ENCODE data around the gene EEF1A2.

The EEF1A2 gene

DNA sequence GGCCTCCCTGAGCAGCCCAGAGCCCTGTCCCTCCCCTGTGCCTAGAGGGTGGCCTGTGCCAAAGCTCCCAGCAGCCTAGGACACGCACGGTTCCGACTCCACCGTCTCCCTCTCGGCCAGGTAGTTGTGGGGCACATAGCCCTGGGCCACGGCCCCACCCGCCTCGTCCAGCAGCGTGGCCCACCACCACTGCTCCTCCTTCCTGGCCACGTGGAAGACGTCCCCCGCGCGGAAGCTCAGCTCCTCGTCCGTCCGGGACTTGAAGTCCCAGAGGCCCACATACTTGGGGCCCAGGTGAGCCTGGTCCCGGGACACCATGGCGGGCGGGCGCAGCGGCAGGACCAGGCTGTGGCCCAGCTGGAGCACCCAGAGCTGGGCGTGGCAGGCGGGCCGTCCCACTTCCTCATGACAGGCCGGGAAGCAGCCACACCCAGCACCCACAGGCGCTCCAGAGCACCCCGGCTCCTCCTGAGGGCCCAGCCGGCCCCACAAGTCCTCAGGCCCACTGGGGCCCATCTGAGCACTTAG, 38.2 kb upstream of the EEF1A2 start, which contains the start of gene PTK6:
Gene PTK6 (minus strand): TSS at position 380 of the 528 bp plus-strand sequence. CDS start 62 bp downstream, at position 318.
- no peak for DNase-seq

DNA sequence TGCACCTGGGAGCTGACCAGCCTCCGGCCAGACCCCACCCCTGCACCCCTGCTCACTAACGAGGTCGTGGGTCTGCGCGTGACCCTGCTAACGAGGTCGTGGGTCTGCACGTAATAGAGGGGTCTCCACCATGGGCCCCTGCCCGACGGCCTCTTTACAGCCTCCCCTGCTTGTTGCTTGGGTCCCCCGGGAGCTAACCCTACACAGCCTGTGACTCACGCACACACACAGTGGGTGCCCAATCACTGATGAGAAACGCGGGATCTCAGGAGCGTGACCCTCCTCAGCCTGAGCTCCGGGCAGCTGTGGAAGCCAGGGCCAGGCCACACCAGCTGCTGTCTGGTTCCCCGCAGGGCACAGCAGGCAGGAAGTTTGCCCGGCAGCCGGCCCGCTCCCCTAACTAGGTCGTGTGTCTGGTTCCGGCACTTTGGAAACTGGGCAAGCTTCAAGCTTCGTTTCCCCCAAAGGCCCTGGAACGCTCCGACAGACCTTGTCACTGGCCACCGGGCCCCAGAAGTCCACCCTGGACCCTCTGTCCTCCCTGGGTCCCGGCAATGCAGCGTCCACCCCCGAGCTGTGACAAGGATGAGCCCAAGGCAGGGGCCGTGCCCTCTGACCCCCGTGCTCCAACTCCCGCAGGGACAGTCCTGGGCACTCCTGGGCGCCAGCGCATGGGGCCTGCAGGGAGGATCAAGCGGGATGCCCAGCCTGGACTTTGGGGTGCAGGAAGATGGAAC, 37.5 kb upstream of the EEF1A2 start:
- DNase-seq: no peak

DNA sequence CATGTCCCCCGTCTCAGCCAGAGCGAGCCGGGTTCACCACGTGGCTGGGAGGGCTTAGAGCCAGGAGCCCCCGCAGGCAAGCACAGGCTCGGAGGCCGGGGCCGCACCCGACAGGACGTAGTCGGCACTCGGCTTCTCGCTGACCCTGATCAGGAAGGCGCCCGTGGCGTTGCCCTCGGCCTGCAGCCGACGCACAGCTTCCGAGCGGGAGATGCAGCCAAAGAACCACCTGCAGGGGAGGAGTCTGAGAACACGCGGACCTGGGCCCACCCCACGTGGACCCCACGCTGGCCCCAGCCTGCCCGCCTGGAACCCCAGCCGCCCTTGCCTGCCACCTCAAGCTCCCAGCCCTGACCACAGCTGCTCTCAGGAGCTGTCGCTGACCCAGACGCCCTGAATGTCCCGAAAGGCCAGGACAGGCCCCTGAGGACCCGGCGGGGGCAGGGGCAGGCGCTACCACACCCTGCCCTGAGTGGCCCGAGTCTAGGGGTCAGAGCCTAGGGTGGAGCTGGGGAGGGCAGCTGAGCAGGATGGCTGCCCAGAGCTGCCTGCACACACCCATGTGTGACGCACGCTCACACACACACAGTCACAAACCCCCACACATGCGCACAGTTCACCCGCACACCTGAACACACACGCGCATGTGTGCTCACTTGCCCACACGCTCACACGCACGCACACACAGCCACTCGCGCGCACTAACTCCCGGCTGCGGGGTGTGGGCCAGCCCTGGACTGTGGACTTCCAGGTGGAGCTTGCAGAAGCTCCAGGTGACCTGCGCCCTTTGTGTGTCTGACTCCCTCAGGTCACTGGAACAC, 36.2 kb upstream of the EEF1A2 start:
- no peak for DNase-seq

DNA sequence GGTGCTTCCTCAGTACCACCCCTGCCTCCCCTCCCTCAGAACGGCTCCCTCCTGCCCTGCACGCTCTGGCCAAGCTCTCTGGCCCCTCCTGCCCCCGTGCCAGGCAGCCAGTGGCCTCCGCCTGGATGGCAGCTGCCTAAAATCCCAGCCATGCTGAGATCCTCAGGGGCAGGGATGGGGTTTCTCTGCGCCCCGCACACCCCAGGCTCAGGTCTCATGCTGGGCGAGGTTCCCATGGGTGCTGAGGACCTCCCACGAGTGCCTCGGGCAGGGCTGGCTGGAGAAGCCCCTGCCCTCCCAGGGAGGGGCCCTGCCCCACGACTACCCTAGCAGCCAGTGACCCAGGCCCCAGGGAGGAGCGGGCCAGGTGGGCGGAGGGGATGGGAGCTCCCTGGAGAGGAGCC, 35.5 kb upstream of the EEF1A2 start:
- no peak for DNase-seq

DNA sequence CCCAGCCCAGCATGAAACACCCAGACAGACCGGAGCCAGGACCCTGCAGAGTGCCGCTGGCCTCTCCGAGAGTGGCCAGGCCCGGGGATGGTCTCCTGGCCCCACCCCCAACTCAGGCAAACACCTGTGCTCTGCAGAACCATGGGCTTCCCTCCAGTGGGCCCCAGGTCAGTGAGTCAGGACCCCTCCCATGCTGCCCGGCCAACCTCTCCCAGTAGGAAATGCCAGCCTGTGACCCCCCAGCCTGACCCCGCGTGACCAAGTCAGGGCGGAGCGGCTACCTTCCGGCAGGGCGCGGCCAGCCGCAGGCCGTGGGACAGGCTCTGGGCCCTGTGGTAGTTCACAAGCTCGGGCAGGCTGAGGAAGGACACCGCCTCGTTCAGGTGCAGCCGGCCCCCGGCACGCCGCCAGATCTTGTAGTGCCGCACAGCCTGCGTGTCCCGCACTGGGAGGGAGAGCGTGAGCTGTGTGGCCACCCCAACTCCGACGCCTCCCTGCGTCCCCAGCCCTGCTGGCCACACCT, 35.0 kb upstream of the EEF1A2 start:
- DNase-seq: no peak

DNA sequence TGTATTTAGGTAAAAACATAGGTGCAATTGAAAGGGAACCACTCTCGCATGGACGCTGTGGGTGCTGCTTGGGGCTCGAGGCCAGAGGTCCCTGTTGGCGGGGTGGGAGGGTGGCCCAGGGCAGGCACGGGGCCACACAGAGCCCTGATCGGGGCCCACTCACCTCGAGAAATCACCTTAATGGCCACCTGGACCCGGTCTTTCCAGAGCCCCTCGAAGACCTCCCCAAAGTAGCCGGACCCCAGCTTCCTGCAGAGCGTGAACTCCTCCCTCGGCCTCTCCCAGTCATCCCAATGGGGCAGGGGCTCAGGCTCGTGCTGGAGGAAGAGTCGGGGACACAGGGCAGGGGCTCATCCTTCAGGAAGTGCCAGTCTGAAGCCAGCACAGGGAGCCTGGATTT, 34.5 kb upstream of the EEF1A2 start:
- no peak for DNase-seq

DNA sequence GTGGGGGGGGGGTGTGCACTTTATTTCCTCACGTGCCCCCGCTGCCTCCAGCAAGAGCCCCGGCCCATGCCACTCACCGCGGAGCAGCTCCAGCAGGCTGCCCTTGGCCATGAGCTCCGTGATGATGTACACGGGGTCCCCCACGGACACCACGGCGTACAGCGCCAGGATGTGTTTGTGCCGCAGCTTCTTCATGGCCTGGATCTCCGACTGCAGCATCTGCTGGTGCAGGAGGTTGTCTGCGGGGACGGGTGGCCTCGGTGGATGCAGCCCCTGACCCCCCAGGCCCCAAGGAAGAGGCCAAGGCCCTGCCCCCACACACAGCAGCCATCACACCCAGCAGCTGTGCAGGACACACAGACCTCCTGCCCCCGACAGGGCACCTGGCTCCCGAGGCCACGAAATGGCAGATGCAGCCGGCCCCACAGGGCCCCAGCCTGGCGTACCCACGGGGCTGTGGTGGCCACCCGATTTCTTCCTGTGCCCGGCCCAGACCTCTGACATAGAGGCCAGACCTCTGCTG, 33.6 kb upstream of the EEF1A2 start:
- DNase-seq: no peak

DNA sequence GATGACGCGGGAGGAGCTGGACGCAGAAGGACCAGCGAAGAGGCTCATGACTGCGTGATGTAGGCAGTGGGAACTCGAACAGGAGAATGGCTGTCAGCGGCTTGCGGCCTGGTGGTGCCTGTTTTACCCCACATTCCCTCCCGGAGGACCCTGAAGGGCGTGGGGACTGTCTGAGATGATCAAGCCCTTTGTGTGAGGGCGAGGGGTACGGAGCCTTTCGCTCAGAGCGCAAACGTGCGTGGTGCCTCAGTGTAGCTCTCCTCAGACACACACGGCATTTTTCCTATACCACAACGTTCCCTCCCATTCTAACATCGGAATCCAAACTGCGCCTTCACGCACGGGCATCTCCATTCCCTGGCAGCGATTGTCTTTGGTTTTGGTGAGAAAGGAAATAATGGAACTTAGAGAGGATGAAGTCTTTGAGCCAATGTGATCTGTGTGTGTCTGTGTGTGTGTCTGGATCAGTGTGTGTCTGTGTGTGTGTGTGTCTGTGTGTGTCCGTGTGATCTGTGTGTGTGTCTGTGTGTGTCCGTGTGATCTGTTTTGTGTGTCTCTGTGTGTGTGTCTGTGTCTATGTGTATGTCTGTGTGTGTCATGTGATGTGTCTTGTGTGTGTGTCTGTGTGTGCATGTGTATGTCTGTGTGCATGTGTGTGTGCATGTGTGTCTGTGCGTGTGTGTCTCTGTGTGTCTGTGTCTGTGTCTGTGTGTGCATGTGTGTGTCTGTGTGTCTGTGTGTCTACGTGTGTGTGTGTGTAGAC, 33.0 kb upstream of the EEF1A2 start:
- no peak for DNase-seq

DNA sequence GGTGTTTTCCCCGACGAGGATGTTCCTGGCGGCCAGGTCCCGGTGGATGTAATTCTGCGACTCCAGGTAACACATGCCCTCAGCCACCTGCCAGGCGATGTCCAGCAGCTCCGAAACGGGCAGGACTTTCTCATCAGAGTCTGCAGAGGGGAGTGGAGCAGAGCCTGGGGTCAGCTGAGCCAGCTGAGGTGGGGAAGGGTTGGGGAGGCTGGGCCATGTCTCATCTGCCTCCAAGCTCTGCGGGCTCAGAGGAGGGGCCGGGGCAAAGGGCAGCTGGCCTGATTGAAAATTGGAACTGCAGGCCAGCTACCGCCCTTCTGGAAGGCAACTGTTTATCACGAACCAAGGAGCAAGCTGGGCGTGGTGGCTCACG, 31.9 kb upstream of the EEF1A2 start:
- DNase-seq: no peak

DNA sequence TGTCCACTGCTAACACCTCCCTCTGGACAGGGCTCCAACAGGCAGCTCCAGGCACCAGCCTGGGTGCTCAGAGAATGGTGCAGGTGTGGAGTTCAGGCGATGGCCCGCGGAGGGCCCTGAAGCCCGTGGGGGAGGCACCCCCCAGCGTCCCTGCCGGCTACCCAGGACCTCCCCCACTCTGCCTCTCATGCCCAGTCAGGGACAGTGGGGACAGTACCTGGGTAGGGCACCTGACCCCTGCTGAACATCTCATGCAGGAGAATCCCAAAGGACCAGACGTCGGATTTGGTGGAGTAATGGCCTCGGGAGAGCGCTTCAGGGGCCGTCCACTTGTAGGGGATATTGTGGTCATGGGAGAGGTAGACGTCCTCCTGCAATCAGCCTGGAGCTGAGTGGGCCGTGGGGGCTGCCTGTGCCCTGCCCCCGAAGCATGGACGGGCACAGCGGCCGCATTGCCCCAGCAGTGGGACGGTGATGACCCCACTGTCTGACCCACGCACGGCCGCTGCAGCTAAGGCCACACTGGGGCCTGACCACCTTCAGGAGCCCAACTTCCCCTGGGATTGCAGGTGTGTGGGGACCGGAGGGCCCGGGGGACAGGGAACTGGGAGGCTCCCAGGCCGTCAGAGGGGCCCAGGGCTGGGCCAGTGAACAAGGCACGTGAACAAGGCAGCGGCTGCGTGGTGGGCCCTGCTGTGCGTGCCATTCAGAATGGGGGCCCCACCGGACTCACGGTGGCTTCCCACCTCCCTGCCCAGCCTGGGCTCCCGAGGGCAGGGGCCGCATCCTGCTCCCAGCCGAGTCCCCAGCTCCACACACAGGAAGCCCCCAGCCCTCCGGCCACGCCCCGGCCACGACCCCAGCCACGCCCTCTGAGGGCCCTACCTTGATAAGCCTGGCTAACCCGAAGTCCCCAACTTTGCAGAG, 31.2 kb upstream of the EEF1A2 start:
- DNase-seq: no peak

DNA sequence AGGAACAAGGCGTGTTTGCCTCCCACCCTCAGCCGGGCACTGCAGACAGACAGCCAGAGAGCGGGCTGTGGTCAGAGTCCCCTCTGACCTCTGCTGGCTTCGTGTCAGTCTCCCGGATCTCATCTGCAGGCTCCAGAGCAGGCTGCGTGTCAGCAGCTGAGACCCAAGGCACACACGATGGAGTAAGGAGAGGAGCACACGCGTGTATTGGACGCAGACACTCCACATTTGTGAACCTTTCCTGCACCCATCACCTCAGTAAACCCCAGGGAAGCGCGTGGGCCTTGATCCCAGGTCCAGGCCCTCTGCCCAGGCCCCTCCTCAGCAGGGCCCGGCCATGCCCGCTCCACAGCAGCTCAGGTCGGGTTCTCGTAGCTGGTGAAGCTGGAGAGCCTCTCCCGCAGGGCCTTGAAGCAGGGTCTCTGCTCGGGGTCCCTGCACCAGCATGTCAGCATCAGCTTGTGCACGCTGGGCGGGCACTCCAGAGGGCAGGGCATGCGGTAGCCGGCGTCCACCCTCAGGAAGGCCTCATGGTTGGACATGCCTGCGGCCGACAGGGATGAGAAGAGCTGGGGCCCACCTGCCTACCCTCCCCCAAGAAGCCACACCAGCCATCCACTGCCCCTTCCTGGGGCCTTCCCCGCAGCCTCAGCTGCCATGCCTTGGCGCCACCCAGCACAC, 30.4 kb upstream of the EEF1A2 start:
- DNase-seq: no peak

DNA sequence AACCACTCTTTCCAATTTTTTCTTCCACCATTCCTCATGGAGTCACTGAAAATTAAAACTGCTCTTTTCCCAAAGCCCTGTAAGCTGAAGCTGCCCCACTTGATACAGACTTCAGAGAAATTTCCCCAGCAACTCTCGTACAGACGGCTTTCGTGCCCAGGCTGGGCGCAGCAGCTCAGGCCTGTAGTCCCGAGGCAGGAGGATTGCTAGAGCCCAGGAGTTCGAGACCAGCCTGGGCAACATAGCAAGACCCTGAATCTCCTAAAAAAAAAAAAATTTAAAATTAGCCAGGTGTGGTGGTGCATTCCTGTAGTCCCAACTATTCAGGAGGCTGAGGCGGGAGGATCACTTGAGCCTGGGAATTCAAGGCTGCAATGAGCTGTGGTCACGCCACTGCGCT, 28.3 kb upstream of the EEF1A2 start:
- no peak for DNase-seq

DNA sequence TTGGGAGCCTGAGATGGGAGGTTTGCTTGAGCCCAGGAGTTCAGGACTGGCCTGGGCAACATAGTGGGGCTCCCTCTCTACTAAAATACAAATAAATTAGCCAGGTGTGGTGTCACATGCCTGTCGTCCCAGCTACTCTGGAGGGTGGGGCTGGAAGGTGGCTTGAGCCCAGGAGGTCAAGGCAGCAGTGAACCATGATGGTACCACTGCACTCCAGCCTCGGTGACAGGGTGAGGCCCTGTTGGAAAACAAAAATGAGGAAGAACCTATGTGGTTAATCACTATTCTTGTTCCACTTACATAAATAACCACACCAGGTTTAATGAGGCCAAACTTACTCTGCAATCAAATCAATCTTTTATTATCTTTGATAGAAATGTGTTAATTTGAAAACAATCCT, 27.1 kb upstream of the EEF1A2 start:
- no peak for DNase-seq

DNA sequence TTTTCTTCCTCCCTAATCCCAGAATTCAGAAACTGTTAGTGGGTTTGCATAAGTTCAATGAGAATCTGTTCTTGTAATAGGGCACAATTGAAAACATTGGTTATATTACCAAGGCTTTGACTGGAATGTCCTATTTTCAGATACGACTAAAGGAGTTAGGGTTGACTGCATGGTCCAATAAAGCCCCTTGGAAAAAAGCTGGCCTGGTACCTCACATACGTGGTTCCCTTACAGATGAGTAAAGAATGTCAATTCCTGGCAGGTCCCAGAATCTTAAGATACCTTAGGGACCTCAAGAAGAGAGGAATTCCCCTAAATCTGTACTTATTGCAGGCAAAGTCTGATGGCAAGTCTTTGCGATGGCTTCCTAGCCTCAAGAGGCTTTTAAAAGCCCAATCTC, 26.3 kb upstream of the EEF1A2 start:
- DNase-seq: no peak

DNA sequence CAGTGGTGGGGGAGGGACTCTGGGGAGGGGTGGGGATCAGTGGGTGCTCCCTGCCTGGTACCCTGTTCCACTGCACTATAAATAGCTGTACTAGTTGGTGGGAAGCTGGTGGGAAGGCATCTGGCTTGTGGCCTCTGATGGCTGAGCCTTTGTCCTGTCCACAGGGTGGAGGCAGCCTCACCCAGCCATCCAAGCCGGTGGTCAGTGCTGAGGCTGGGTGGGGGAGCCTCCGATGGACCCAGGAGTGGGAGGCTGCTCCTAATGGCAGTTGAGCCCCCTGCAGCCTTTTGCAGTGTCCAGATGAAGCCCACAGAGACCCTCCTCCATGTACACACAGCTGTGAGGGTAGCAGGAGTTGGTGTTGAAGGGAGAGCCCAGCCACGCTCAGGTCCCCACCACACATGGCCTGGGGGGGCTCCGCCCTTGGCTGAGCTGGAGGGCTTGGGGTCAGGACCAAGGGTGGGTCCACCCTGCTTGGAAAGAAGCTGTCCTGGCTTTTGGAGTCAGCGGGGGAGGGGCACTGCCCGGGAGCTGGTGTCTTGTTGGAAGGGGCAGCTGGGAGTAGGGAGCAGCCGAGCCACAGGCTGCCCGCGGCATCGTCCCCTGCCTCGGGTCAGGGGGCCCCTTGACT, 24.2 kb upstream of the EEF1A2 start:
- DNase-seq: no peak

DNA sequence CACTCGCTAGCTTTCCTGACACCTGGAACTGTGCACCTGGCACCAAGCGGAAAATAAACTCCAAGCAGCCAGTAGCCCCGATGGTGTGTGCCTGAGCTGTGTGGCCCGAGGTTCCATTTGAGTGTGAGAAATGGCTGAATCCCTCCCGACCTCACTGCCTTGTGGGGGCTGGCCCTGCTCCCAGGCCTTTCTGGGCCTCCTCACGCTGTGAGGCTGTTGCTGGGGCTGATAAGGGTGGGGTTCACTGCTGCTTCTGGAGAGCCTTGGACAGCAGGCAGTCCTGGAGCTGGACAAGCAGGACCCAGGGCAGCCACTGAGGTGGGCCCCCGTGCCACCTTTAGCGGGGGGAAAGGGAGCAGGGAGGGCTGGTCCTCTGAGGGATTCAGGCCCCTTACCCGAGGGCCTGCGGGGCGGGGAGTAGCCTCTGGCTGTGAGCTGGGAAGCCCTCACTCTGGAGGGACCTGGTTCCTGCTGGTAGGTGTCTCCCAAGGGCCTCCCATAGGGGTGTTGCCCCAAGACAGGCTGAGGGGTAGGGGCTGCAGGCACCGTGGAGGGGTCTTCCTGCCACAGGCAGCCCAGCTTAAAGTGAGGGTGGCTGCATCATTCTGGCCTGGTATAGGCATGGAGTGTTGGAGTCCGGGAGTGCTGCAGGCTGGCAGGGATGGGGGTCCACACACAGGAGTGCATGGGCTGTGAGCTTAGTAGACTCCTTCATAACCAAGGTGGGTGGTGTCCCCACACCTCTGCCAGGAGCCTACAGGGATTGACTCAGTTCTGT, 23.4 kb upstream of the EEF1A2 start:
- no peak for DNase-seq

DNA sequence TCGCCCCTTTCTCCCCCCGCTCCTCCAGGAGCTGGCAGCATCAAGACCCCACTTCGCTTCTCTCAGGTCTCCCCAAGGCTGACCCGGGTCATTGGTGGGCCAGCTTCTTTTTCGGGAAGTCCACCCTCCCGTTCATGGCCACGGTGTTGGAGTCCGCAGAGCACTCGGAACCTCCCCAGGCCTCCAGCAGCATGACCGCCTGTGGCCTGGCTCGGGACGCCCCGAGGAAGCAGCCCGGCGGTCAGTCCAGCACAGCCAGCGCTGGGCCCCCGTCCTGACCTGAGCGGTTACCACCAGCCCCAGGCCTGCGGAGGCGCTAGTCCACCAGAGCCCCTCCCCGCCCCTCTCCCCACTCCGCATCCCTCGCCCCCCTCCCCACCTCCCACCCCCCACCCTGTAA, 22.7 kb upstream of the EEF1A2 start:
- DNase-seq: no peak

DNA sequence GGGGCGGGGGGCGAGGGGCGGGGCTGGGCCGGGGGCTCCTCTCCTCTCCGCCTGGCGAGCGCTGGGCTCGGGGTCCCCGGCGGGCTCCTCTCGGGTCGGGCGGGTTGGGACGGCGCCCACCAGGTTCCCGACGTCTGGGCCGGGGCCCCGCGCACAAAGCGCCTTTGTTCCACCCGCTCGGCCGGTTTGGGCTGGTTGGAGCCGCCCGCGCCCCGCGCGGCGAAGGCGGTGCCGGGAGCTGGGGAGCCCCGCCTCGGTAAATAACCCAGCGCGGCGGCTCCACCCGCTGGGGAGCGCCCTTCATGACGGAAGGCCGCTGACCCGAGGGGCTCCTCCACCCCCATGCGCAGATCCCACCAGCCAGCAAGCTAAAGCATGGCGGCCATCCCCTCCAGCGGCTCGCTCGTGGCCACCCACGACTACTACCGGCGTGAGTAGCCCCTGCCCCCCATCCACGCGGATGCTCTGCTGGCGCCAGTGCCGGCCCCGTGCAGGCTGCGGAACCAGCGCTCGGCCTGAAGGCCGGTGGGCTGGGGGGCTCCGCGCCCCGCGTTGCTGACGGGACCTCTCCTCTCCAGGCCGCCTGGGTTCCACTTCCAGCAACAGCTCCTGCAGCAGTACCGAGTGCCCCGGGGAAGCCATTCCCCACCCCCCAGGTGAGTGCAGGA, 22.2 kb upstream of the EEF1A2 start:
- DNase-seq: peak; percentile 49

DNA sequence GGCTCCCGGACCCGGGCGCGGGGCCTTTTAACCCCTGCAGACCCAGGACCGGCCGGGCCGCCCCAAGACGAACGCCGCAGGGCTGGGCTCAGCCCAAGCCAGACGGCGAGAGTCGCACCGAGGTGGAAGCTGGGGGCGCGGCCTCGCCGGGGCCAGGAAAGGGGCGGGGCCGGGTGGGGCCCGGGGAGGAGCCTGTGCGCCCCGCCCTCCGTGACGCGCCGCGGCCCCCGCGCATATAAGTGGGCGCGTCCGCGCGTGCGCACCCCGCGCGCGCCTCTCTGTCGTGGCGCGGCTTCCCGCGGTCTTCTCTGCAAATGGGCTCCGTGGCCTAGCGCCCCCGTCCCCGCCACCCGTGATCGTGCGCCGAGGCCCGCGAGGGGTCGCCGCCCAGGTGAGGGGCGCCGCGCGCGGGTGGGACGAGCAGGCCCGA, 21.6 kb upstream of the EEF1A2 start, which contains the start of gene PPDPF:
Gene PPDPF (plus strand): TSS at position 262 of the 430 bp plus-strand sequence. CDS start 544 bp downstream, outside the sequence.
- DNase-seq: no peak

Measured in NCI-H1048 (cell line).